PFSK-1 (cell line): ENCODE measurements around the gene MAGEC3.

Experiments
- FOXP2 ChIP-seq: optimal IDR thresholded peaks from 2 replicates; pipeline ENCODE3; 2011; ENCODE audit warnings: borderline replicate concordance, control low read depth, inconsistent platforms; ENCODE audit not compliant: insufficient read depth; ENCODE audit errors: extremely low read length, extremely low read depth
- POLR2AphosphoS5 ChIP-seq: IDR thresholded peaks from 2 replicates; pipeline ENCODE4 v1.6.1; 2012; ENCODE audit warnings: low read depth, mild to moderate bottlenecking, control low read depth, low read length, moderate library complexity
- REST ChIP-seq, 2 experiments: IDR thresholded peaks; 2 replicates each; pipeline versions ENCODE4 v1.6.1 to v1.8.0; 2011 to 2012; ENCODE audit warnings: low read depth in 2 of 2, low read length in 2 of 2, control low read depth in 1 of 2, inconsistent platforms in 1 of 2, mild to moderate bottlenecking in 1 of 2, moderate library complexity in 1 of 2; ENCODE audit not compliant: insufficient read depth in 1 of 2
- SIN3A ChIP-seq: IDR thresholded peaks from 2 replicates; pipeline ENCODE4 v1.6.1; 2012; ENCODE audit warnings: mild to moderate bottlenecking, low read length, moderate library complexity, borderline replicate concordance; ENCODE audit not compliant: insufficient read depth
- TAF1 ChIP-seq: IDR thresholded peaks from 2 replicates; pipeline ENCODE4 v1.6.1; 2012; ENCODE audit warnings: low read length, control low read depth, borderline replicate concordance; ENCODE audit not compliant: insufficient read depth

GRCh38 chrX:141811438-141811837 lies 26.7 kb upstream of the MAGEC3 start:
- TF ChIP-seq REST (IDR thresholded peaks at IDR 0.05; ENCODE audit: insufficient read depth in 1 of 2, low read depth in 2 of 2, low read length in 2 of 2) (no peak), POLR2AphosphoS5 (no peak), FOXP2 (no peak), SIN3A (no peak), TAF1 (no peak)
